ENCODE data around the gene ARHGEF7.
"Not testable (repeated sequence)": the region's sequence is repeated elsewhere in the genome, so short reads cannot be mapped to it uniquely, and the experiment has no call there.

Gene ARHGEF7, protein sequence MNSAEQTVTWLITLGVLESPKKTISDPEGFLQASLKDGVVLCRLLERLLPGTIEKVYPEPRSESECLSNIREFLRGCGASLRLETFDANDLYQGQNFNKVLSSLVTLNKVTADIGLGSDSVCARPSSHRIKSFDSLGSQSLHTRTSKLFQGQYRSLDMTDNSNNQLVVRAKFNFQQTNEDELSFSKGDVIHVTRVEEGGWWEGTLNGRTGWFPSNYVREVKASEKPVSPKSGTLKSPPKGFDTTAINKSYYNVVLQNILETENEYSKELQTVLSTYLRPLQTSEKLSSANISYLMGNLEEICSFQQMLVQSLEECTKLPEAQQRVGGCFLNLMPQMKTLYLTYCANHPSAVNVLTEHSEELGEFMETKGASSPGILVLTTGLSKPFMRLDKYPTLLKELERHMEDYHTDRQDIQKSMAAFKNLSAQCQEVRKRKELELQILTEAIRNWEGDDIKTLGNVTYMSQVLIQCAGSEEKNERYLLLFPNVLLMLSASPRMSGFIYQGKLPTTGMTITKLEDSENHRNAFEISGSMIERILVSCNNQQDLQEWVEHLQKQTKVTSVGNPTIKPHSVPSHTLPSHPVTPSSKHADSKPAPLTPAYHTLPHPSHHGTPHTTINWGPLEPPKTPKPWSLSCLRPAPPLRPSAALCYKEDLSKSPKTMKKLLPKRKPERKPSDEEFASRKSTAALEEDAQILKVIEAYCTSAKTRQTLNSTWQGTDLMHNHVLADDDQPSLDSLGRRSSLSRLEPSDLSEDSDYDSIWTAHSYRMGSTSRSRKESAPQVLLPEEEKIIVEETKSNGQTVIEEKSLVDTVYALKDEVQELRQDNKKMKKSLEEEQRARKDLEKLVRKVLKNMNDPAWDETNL

DNA sequence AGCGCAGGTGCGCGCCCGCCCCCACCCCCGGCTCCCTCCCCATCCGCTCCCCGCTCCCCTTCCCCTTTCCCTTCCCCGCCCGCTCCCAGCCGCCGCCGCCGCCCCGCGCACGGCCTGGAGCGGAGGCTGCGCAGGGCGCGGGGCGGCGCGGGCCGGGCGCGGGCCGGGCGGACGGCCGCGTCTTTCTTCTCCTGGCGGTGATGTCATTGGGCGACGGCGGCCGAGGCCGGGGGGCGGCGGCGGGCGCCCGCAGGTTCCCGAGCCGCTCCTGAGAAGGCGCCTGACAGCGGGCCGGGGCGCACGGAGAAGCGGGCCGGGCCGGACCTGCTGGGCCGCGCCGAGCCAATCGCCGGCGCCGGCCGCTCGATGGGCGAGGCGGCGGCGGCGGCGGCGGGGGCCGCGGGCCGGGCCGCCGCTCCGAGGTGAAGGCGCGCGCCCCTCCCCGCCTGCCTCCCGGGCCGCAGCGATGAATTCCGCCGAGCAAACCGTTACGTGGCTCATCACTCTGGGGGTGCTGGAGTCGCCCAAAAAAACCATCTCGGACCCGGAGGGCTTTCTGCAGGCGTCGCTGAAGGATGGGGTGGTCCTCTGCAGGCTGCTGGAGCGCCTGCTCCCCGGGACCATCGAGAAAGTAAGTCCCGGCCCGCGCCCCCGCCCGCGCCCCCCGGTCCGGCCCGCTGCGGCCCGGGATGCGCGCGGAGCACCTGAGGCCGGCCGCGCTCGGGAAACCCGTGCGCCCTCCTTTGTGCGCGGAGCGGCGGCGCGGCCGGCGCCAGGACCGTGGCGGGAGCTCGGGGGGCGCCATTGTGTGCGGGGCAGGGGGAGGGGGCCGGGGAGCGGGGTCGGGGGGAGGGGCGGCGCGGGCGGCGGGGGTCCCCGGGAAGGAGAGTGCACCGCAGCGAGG is at the start of gene ARHGEF7:
Gene ARHGEF7 (plus strand): TSS at position 250 of the 904 bp plus-strand sequence. CDS start 217 bp downstream, at position 467.
- peak; percentile 74 for DNase-seq

DNA sequence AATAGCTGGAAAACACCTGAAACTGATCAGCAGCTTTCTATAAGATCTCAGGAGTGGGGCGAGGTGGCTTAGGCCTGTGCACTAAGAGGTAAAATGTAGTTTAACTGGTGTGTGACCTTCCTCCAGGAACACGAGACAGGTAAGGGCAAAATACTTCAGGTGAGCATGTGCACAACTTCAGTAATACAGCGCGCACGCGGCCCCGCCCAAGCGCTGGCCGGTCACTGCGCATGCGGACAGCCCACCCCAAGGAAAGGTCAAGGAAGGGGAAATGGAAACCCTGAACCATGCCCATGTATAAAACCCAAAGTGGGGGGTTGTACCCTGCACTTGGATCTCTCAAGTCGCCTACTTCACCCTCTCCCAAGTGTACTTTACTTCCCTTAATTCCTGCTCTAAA is 49.4 kb upstream of the ARHGEF7 start:
- no peak for DNase-seq

GRCh38 chr13:111066544-111066943 is 48.6 kb upstream of the ARHGEF7 start:
- DNase-seq: no peak

GRCh38 chr13:111068009-111068350 is 47.1 kb upstream of the ARHGEF7 start:
- DNase-seq: no peak

GRCh38 chr13:111071120-111071519 is 44.0 kb upstream of the ARHGEF7 start:
- DNase-seq: not testable (repeated sequence)

GRCh38 chr13:111071526-111071925 is 43.6 kb upstream of the ARHGEF7 start:
- not testable (repeated sequence) for DNase-seq

GRCh38 chr13:111074826-111075225 is 40.3 kb upstream of the ARHGEF7 start:
- DNase-seq: no peak

DNA sequence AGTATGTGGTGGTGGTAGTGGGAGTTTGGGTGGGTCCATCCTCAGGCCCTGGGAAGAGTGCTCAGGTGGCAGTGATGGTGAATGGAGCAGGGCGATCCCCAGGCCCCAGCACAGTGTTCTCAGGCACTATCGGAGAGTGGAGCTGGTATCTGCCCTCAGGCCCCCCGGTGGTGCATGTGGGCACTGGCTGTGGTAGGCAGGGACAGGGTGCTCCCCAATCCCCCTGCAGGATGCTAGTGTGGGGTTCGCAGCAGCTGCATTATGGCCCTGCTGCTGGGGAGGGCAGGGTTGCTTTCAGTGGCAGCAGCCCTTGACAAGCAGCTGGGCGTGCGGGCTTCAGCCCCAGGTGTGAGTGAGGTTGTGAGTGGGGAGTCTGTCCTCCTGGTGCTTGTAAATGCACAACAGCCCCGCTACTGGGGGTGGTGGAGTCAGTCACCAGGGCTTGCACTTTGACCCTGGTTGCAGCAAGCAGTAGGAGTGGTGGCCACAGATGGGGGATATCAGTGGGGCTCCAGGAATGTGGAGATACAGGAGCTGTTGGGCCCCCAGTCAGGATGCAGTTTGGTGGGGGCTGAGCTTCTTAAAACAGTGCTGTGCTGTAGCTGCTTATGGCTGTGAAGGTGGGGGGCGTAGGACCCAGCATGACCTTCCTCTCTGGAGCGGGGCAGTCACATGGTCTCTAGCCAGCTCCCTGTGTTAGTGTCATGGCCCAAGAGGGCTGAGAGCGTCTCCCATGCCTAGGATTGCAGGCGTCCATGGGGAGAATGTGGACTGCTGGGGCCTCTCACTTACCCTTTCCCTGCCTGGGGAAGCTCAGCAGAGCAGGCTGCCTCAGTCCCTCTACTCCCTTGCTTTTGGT is 38.7 kb upstream of the ARHGEF7 start:
- no peak for DNase-seq

GRCh38 chr13:111079375-111079774 is 35.7 kb upstream of the ARHGEF7 start:
- no peak for DNase-seq

GRCh38 chr13:111080642-111081041 is 34.5 kb upstream of the ARHGEF7 start:
- DNase-seq: no peak

DNA sequence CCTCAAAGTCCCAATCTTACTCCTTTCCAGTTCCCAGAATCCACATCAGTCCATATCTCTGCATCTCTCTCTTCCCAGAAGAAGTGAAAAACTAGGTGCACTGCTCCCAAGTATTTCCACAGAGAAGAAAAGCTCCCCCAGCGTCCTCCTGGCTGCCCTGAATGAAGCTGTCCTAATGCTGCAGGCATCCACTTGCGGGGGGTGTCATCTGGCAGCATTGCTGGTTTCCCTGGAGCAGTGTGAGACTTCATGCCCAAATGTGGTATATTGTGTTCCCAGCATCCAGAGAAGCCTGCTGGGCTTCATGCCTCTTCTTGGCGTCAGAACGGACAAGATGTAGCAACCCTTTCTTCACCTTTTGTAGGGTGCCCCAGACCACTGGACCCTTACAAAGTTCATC is 32.9 kb upstream of the ARHGEF7 start:
- DNase-seq: no peak

DNA sequence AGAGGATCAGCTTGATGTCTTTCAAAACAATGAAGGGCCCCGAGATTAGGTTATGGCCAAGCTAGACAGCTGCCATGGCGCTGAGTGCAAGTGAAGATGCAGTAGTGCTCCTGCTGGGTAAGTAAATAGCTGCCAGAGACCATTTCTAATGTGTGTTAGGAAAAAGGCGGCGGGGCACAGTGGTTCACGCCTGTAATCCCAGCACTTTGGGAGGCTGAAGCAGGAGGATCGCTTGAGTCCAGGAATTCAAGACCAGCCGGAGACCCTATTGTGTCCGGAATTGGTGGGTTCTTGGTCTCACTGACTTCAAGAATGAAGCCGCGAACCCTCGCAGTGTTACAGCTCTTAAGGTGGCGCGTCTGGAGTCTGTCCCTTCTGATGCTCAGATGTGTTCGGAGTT is 32.3 kb upstream of the ARHGEF7 start:
- peak; percentile 17 for DNase-seq

- DNase-seq: not testable (repeated sequence)
These were observed 31.4 kb upstream of the ARHGEF7 start for GRCh38 chr13:111083693-111084092.

GRCh38 chr13:111090169-111090568 is 24.9 kb upstream of the ARHGEF7 start:
- DNase-seq: no peak

- DNase-seq: no peak
These were observed 22.4 kb upstream of the ARHGEF7 start for GRCh38 chr13:111092685-111093084.

- no peak for DNase-seq
These were observed 22.0 kb upstream of the ARHGEF7 start for GRCh38 chr13:111093136-111093535.

GRCh38 chr13:111093634-111094033 is 21.5 kb upstream of the ARHGEF7 start:
- no peak for DNase-seq

GRCh38 chr13:111095031-111095840 is 19.9 kb upstream of the ARHGEF7 start:
- DNase-seq: peak; percentile 49

DNA sequence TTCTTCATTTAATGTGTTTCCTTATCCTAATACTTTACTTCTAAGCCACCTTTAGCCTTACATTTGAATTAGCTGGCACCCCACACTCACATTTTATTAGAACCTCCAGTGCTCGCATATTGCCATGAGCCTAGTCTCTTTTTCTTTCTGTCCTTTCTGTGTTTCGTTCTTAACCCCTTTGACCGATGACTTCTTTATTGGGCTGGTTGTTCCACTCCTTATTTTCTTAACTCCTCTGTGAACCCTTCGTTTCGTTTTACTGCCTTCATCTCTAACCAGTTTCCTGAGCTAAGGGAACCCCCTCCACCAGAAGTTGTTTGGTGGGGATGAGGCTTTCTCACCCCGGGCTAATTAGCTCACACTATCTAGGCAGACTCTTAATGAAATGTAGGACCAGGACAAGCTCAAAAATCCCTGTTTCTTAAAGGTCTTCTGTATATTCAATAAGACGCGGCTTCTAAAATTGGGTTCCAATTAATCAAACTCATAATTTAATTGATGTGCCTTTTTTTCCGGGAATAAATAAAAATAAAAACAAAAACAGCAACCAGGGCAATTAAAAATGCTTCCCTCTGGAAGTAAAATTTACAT is 19.1 kb upstream of the ARHGEF7 start:
- no peak for DNase-seq

GRCh38 chr13:111099290-111099689 is 15.8 kb upstream of the ARHGEF7 start:
- DNase-seq: no peak

DNA sequence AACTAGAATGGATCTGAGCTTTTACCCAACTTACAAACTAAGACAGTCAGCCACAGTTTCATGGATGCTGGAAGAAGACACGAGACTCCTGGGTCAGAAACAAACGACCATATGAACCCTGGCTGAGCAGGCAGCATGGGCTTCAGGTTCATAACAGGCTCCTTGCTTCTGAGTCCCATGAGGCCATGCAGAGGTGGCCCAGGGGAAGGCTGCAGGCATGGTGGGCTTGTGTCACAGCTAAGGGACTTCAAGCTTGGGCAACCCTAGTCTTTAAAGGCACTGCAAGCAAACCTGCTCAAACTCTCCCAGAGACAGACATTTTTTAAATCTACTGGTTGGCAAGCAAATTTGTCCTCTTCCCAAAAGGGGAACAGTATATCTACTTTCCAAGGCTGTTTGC is 5.1 kb upstream of the ARHGEF7 start:
- DNase-seq: no peak
